ENCODE results near the gene NMNAT3.

DNA sequence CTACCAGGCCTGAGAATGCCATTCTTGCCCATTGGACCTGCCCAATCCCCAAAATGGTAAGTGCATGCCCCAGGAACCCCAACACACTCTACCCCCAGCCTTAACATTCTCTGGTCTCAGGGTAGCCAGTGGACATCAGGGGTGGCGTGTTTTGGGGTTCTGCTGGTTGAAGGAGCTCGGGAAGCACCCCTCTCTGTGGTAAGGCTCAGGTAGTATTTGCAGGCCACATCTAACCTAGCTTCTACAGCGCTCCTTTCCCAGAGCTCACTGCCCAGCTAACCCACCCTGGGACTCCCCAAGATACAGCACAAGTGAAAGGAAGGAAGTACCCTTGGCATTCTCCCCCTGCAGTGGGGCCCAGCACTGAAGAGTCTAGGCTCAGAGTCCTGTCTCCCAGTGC lies 19.8 kb downstream of the NMNAT3 start:
- TF ChIP-seq EZH2phosphoT487 (IDR thresholded peaks at IDR 0.05; ENCODE audit: low read depth): no peak
- TF ChIP-seq, protein P1, sequence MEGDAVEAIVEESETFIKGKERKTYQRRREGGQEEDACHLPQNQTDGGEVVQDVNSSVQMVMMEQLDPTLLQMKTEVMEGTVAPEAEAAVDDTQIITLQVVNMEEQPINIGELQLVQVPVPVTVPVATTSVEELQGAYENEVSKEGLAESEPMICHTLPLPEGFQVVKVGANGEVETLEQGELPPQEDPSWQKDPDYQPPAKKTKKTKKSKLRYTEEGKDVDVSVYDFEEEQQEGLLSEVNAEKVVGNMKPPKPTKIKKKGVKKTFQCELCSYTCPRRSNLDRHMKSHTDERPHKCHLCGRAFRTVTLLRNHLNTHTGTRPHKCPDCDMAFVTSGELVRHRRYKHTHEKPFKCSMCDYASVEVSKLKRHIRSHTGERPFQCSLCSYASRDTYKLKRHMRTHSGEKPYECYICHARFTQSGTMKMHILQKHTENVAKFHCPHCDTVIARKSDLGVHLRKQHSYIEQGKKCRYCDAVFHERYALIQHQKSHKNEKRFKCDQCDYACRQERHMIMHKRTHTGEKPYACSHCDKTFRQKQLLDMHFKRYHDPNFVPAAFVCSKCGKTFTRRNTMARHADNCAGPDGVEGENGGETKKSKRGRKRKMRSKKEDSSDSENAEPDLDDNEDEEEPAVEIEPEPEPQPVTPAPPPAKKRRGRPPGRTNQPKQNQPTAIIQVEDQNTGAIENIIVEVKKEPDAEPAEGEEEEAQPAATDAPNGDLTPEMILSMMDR (IDR thresholded peaks at IDR 0.05; ENCODE audit: low read depth, low read length): no peak

Data from OCI-LY3 (cell line).